Fibroblast of the conjunctiva (primary cell): ENCODE data around the gene DCTN1.
"Not testable (repeated sequence)": the region's sequence is repeated elsewhere in the genome, so short reads cannot be mapped to it uniquely, and the experiment has no call there.

ENCODE experiments used
- DNase-seq: peaks from one replicate; pipeline ENCODE4 v3.0.0-alpha.2; 2010; ENCODE audit warnings: low read depth

DCTN1 gene

DNA sequence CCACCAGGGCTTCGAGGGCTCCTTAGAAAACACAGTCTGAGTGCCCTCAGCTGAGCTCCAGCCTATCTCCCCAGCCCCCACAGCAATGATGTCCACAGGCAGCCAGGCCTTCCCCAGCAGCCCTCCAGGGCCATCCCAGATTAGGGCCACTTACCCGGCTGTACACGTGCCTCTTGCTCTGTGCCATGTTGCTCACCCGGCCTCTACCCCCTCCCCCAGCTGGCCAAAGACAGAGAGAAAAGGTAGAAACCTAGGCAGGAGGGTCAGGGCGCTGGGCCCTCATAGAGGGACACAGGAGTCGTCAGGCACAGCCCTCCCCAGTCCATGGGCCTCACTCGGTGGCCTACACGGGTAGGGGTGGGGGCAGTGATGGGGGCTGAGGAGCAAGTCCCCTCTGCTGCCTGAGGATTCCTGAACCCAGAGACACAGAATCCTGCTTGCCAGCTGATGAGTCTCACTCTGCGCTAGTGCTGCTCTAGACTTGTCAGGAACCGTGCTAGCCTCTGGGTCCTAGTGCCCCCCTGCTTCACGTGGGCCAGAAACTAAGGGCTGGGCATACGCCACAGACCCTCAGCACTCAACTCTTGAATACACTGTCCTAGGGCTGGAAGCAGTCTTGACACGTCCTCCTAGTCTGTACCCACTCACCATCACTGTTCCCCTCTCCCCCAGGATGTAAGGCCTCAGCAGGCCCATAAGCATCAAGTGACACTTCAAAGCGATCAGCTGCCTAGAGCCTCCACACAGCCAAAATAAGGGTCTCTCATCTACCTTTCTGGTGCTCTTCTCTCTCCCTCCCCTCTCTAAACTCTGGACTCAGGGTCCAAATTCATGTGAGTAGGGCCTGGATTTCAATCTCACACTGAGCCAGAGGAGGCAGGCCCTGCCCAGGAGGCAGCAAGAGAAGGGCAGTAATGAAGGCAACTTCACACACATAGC is at the start of gene DCTN1:
TSS of gene DCTN1 (minus strand) at position 461 of the 939 bp plus-strand sequence. CDS start at position 187, 274 bp downstream.
- DNase-seq: peak; percentile 44

GRCh38 chr2:74428675-74429074 is 48.6 kb upstream of the DCTN1 start:
- DNase-seq: no peak

DNA sequence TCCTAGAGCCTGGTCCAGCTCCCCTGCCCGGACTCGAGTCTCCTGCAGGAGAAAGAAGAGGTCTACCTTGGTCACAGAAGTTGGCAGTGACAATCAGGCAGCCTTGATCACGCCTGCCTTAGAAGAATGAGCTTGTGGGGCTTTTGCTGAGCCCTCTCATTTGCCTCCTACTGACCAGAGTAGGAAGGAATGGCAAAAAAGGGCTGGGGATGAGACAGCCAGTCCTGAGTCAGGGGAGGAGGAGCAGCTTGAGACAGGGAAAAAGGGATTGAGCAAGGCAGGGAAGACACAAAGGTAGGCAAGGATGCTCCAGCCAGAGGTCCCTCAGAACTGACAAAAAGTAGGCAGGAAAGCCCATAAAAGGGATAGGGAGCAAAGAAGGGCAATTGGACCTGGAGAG is 47.4 kb upstream of the DCTN1 start:
- no peak for DNase-seq

- DNase-seq: no peak
Measured at GRCh38 chr2:74426181-74426758, 46.2 kb upstream of the DCTN1 start.

- no peak for DNase-seq
Measured at GRCh38 chr2:74425523-74425922, 45.4 kb upstream of the DCTN1 start.

GRCh38 chr2:74424995-74425406 is 44.9 kb upstream of the DCTN1 start:
- DNase-seq: no peak

DNA sequence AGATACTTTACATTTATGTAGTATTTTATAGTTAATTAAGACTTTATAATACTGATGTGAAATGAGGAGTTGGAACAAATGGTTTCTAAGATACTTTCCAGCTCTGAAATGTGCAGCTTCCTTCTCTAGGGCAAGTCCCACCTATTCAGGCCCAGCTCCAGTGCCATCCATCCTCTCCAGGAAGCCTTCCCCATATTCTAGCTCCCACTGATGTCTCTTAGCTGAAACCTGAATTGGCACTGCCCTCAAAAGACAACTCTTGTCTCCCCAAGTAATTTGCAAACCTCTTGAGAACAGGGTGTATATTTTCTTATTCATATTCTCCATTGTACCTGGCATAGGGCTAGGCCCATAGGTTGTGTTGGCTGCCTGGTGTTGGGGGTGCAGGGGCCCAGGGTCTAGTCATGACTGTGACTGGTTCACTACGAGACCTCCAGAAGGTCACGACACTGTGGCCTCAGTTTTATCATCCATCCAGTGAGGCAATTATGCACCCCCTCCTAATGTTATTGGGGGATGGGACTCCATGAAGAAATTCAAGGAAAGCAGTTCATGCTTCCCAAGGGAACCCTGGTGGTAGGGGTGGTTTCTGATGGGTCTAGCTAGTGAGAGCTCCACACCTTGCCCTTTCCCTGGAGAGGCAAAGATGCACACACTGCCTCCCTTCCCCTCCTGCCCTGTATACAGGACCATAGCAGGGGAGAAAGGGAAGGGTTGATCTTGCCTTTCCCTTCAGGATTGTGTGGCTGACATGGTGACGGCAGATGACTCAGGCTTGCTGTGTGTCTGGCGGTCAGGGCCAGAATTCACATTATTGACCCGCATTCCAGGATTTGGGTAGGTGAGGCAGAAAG is 44.3 kb upstream of the DCTN1 start:
- DNase-seq: no peak

GRCh38 chr2:74423231-74424095 is 43.4 kb upstream of the DCTN1 start:
- no peak for DNase-seq

DNA sequence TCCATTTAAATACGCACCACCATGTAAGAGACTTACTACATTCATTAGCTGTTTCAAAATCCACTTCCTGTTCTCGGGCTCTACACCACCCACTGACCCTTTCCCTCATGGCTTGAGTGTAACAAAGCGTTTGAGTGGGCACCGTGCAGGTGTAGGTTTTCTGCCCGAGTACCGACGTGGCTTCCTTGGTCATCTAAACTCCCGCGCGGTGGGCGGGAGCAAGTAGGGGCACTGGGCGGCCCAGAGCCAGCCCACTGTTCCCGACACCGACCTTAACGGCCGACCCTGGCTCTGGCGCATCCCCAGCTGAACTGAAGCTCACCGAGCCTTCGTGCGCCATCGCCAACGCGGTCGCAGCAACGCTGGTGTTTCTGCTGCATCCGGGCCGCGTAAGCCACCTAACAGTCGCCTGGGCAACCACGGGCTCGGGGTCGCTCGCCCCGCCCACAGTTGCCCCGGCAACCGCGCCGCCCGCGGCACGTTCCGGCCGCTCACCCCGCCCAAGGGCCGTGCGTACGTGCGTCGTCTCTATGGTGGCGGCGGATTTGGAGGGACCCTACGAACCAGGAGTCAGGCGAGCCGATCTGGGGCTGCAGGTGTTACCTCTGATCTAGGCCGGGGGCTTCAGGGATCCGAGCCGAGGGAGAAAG is 41.2 kb upstream of the DCTN1 start, which contains the start of the genes C2orf81 and WDR54:
TSS of gene C2orf81 (minus strand) at position 399 of the 650 bp plus-strand sequence. CDS start at position 340, 59 bp downstream.
TSS of gene WDR54 (plus strand) at position 510 of the 650 bp plus-strand sequence. CDS start 424 bp downstream, outside the sequence.
- peak; percentile 76 for DNase-seq

DNA sequence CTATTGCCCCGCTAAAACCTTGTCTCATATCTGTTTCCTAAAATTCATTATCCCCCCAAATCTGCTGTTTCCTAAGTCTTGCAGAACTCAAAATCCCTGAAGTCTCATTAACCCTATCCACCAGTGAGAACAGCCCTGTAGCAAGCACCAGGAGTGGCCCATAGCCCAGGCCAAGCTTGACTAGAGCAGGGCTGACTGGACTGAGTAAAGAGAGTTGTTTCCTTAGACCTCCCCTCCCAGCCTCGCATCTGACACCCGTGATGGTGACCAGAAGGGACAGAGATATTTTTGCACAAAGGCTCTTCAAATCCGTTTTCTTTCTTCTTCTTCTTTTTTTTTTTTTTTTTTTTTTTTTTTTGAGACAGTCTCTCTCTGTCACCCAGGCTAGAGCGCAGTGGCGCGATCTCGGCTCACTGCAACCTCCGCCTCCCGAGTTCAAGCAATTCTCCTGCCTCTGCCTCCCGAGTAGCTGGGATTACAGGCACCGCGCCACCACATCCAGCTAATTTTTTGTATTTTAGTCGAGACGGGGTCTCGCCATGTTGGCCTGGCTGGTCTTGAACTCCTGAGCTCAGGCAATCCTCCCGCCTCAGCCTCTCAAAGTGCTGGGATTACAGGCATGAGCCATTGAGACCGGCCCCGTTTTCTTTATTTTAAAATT is 40.5 kb upstream of the DCTN1 start:
- not testable (repeated sequence) for DNase-seq

DNA sequence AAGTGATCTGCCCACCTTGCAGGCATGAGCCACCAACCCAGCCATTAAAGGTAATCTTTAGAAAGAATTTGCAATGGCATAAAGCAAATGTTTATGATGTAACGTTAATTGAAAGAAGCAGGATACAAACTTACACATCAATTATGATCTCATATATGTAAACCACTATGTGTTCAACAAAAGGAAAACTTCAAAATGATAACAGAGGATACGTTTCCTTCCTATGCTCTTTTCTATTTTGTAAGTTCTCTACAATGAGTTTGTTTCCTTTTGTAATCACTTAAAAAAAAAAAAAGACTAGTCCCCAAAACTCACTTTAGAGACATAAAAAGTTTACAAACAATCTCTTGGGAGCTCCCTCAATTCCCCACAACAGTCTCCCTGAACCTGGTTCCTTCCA is 39.9 kb upstream of the DCTN1 start:
- DNase-seq: no peak

DNA sequence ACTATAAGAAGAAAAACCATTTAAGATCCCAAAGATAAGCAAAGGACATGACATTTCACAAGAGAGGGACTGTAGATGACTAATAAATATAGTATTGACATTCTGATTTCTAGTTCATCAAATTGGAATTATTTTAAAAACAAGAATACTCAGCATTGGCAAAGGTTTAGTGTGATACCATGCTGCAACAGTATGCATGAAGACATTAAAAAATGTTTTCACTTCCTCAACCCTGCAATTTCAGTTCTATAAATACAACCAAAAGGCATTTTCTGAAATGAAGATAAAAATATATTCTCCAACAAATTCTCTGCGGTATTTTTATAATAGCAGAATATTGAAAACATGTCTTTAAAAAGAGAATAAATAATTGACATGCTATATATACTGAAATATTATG is 39.2 kb upstream of the DCTN1 start:
- DNase-seq: no peak

- DNase-seq: no peak
Measured at GRCh38 chr2:74418312-74418711, 38.2 kb upstream of the DCTN1 start.

DNA sequence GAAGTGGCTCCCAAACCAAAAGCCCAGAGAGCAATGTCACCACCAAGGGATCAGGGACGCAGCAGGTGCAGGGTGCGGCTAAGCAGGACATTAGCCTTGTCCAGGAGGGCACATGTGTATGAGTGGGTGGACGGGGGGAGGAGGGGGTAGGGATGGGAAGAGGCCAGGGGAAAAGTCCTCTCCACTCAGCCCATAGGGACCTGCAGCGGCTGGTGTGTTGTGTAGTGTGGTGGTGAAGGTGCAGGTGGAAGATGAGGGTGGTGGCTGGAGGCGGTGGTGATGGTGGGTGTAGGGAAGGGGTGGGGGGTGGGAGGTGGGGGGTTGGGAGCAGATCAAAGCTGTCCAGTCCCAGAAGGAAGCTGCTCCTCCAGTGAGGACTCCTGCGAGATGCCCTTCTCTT is 37.7 kb upstream of the DCTN1 start:
- no peak for DNase-seq

DNA sequence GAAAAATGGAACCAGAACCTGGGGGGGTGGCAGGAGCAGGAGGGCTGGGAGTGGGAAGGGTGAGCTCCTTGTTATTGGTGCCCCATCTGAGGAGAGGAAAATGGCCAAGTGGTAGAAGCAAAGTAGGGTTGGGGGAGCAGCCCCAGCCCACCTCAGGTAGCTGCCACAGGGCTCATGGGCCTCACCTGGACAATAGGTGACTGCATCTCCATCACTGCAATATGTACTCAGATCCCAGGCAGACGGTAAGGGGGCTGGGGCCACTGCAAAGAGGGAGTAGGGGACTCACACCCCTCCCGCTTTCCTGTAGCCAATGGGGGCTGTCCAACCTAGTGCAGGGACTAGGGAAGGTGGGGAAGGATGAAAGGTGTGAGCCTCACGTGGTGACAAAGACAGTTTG is 37.1 kb upstream of the DCTN1 start:
- DNase-seq: no peak

- no peak for DNase-seq
Measured at GRCh38 chr2:74416778-74417177, 36.7 kb upstream of the DCTN1 start.

DNA sequence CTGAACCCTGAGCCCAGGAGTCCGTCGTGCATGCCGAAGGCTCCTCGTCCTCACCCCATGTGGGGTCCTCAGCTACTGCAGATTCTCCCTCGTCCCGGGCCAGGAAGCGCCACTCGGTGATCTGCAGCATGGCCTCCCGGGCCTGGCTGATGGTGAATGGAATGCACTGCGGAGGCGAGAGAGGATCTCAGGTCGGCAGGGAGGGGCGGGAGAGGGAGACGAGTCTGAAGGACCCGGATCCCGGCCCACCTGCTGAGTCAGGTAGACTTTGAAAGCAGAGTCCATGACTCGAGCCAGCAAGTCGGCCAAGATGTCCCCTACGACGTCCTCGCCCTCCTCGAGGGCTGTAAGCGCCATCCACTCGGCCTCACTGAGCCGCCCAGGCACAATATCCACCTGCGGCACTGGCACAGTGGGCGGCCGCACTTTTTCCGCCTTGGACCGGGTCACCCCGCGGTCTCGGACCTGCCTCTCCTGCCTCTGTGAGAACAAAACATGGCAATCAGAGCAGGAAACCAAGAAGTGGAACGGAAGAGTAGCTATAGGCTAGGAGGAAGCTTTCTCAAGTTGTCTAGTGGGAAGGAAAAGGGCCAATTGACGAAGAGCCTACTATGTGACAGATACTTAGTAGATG is 35.8 kb upstream of the DCTN1 start:
- DNase-seq: no peak

DNA sequence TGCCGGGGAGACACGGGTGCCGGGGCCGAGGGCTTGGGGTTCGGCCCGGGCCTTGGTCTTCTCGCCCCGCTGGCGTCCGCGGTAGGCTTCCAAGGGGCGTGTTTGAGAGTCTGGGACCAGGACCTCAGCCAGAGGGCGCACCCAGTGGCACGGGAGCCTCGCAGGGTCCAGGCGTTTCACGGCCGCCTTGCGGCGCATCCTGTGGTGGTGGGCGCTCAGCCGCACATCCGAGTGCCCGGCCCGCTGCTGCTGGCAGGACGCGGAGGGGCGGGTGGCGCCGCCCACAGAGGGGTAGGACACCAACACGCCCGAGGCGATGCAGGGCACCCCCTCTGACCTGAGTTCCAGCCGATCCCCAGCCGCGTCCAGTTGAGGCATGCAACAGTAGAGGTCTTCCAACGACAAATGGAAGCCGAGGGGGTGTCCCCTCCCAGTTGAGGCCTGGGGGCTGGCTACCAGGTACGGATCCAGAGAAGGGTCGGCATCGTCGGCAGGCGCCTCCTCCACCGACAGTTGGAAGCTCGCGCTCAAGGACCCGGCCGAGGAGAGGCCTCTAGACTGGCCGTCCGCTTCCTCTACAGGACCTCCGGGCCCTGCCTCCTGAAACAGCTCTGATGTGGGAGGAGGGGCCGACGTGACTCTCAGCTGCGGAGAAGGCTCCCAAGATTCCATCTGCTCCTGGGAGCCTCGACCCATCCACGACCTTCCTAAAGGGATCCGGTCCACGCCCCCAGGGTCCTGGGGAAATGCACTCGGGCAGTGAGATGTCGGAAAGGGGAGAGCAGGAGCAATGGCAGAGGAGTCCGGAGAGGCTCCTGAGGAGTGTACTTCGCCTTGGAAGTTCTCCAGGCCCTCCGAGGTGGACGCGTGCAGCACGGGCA is 35.0 kb upstream of the DCTN1 start:
- no peak for DNase-seq

- DNase-seq: no peak
Measured at GRCh38 chr2:74414441-74414840, 34.3 kb upstream of the DCTN1 start.
